HEK293T (cell line): Measurements from ENCODE around the gene LAMA3.

ENCODE experiments used
- ARNT ChIP-seq: fragments of 450-650 bp; IDR thresholded peaks from 2 replicates; pipeline ENCODE4 v1.6.1; 2017; ENCODE audit warnings: mild to moderate bottlenecking
- BHLHE40 ChIP-seq: fragments of 450-650 bp; IDR thresholded peaks from 2 replicates; pipeline ENCODE4 v1.6.1; 2016; ENCODE audit warnings: mild to moderate bottlenecking, moderate library complexity, borderline replicate concordance
- CTBP1 ChIP-seq: fragments of 450-650 bp; IDR thresholded peaks from 2 replicates; pipeline ENCODE4 v1.6.1; 2016; ENCODE audit warnings: borderline replicate concordance
- ELF4 ChIP-seq: fragments of 450-650 bp; IDR thresholded peaks from 2 replicates; pipeline ENCODE4 v1.6.1; 2017; ENCODE audit warnings: antibody characterized with exemption
- FOXA1 ChIP-seq: fragments of 450-650 bp; IDR thresholded peaks from 2 replicates; pipeline ENCODE4 v1.6.1; 2016; ENCODE audit warnings: mild to moderate bottlenecking
- FOXM1 ChIP-seq: fragments of 450-650 bp; IDR thresholded peaks from 2 replicates; pipeline ENCODE4 v1.6.1; 2017; ENCODE audit warnings: mild to moderate bottlenecking, borderline replicate concordance
- LEF1 ChIP-seq: fragments of 450-650 bp; IDR thresholded peaks from 2 replicates; pipeline ENCODE4 v1.6.1; 2017; ENCODE audit warnings: mild to moderate bottlenecking, borderline replicate concordance
- PKNOX1 ChIP-seq: fragments of 450-650 bp; IDR thresholded peaks from 2 replicates; pipeline ENCODE4 v1.6.1; 2016
- SP1 ChIP-seq: fragments of 450-650 bp; IDR thresholded peaks from 2 replicates; pipeline ENCODE4 v1.6.1; 2017
- SUZ12 ChIP-seq: fragments of 450-650 bp; IDR thresholded peaks from 2 replicates; pipeline ENCODE4 v1.6.1; 2016; ENCODE audit warnings: mild to moderate bottlenecking
- ZNF384 ChIP-seq: fragments of 450-650 bp; IDR thresholded peaks from 2 replicates; pipeline ENCODE4 v1.6.1; 2016

GRCh38 chr18:23703987-23704384 is 14.7 kb downstream of the LAMA3 start:
- TF ChIP-seq ELF4 (no peak), PKNOX1 (no peak), FOXA1 (no peak), BHLHE40 (no peak), SP1 (no peak), ZNF384 (no peak), SUZ12 (no peak), CTBP1 (no peak), FOXM1 (no peak), LEF1 (no peak), ARNT (no peak)
